NCI-H1105 (cell line): Measurements from ENCODE around the gene MELK.
"Not testable (repeated sequence)": the region's sequence is repeated elsewhere in the genome, so short reads cannot be mapped to it uniquely, and the experiment has no call there.

Experiments
- DNase-seq: peaks from one replicate; lab custom pipeline; 2025; lab: John Stamatoyannopoulos, UW

MELK gene

GRCh38 chr9:36572515-36573418 lies at the start of gene MELK:
Gene MELK (plus strand): TSS chr9:36572895. CDS start chr9:36581682, 8,787 bp downstream.
- DNase-seq: peak; percentile 70

GRCh38 chr9:36530224-36530623 lies 42.5 kb upstream of the MELK start:
- no peak for DNase-seq

- no peak for DNase-seq
These were observed 40.3 kb upstream of the MELK start for GRCh38 chr9:36532353-36532752.

GRCh38 chr9:36533726-36534125 lies 39.0 kb upstream of the MELK start:
- DNase-seq: not testable (repeated sequence)

GRCh38 chr9:36535107-36535506 lies 37.6 kb upstream of the MELK start:
- DNase-seq: no peak

GRCh38 chr9:36537861-36538260 lies 34.8 kb upstream of the MELK start:
- no peak for DNase-seq

GRCh38 chr9:36542355-36542754 lies 30.3 kb upstream of the MELK start:
- DNase-seq: no peak

DNA sequence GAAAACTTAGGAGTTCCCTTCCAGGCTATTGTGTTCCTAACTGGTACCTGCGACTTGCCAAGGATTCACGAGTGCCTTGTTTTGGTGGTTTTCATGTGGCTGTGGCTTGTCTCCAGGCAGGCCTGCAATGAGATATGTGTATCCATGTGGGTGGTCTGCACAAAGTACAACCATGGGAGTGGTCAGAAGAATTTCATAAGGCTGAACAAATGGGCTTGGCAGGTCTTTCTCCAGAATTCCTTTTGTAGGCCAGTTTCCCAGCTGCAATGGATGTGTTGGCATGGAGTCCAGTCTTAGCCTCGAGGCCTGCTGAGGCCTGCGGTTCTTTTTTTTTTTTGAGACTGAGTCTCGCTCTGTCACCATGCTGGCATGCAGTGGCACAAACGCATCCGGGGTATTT lies 28.8 kb upstream of the MELK start:
- no peak for DNase-seq

DNA sequence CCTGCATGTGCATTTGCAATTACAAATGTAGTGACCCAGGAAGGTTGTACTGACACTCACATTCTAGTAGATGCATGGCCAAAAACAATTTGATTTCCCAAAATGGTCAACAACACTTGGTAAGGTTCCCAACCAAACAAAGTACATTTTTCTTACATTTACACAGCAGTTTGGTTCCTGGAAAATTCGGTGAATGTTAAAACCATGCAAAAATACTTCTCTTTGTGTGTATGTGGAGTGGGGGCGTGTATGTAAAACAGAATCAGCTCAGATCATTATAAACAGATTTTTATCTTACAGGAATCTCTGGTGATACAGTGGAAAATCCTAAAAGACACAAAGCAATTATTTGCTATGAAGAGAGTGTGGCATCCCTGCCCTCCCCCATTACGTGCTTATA lies 25.1 kb upstream of the MELK start:
- no peak for DNase-seq

DNA sequence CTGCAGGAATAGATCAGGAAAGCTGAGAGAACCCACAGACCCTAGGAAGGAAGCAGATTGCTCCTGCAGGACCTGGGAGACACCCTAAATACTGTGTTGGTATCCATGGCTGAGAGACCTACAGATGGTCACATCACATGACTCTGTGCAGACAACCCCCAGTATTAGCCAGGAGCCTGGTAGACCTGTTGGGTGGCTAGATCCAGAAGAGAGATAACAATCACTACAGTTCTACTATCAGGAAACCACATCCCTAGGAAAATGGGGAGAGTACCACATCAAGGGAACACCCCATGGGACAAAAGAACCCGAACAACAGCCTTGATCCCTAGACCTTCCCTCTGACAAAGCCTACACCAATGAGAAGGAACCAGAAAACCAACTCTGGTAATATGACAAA lies 24.2 kb upstream of the MELK start:
- DNase-seq: no peak

GRCh38 chr9:36550135-36550534 lies 22.6 kb upstream of the MELK start:
- DNase-seq: no peak

- not testable (repeated sequence) for DNase-seq
These were observed 22.0 kb upstream of the MELK start for GRCh38 chr9:36550631-36551098.

DNA sequence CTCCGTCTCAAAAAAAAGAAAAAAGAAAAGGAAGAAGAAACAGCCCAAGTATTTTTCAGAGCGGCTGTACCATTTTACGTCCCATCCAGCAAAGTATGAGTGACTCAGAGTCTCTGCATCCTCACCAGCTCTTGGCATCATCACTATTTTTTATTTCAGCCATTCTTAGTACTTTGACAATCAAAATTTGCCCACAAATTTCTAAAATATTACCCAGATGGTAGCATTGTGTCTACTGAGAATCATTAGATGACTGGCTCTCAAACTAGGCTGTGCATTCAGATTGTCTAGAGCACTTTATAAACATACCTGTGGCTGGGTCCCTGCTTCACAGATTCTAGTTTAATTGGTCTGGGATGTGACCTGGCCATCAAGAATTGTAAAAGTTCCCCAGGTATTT lies 21.6 kb upstream of the MELK start:
- no peak for DNase-seq

DNA sequence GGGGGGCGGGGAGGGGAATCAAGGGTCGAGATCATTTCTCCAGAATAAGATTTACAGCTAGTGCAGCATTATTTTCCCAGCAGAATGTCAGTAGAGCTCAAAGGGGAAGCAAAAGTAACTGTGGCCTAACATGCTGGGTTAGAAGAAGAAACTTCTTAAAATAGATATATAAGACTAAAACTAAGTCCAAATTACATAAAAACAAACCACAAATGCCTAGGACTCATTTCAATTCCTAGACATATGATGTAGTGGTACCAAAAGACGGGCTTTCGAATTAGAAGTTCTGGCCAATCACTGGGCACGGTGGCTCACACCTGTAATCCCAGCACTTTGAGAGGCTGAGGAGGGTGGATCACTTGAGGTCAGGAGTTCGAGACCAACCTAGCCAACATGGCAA lies 20.8 kb upstream of the MELK start:
- DNase-seq: no peak

DNA sequence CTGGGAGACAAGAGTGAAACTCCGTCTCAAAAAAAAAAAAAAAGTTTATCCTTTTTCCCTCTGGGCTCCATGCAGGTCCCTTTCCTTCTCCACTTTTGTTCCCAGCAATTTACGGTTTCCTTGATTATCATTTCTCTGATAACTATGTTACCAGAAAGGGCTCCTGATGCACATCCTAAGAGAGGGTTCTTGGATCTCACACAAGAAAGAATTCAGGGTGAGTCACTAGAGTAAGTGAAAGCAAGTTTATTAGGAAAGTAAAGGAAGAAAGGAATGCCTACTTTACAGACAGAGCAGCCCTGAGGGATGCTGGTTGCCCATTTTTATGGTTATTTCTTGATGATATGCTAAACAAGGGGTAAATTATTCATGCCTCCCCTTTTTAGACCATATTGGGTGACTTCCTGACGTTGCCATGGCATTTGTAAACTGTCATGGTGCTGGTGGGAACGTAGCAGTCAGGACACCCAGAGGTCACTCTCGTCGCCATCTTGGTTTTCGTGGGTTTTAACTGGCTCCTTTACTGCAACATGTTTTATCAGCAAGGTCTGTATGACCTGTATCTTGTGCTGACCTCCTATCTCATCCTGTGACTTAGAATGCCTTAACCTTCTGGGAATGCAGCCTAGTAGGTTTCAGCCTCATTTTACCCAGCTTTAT lies 13.5 kb upstream of the MELK start:
- DNase-seq: no peak

GRCh38 chr9:36560771-36561170 lies 11.9 kb upstream of the MELK start:
- DNase-seq: no peak

DNA sequence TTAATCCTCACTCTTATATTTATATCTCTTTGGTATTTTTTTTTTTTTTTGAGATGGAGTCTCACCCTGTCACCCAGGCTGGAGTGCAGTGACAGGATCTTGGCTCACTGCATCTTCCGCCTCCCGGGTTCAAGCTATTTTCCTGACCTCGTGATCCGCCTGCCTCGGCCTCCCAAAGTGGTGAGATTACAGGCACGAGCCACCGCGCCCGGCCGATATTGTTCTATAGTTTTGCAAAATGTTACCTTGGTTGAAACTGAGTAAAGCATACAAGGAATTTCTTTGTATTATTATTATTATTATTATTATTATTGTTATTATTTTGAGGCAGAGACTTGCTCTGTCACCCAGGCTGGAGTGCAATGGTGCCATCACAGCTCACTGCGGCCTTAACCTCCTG lies 9.9 kb upstream of the MELK start:
- not testable (repeated sequence) for DNase-seq

- no peak for DNase-seq
These were observed 5.9 kb upstream of the MELK start for GRCh38 chr9:36566813-36567221.

GRCh38 chr9:36568681-36569080 lies 4.0 kb upstream of the MELK start:
- DNase-seq: not testable (repeated sequence)

DNA sequence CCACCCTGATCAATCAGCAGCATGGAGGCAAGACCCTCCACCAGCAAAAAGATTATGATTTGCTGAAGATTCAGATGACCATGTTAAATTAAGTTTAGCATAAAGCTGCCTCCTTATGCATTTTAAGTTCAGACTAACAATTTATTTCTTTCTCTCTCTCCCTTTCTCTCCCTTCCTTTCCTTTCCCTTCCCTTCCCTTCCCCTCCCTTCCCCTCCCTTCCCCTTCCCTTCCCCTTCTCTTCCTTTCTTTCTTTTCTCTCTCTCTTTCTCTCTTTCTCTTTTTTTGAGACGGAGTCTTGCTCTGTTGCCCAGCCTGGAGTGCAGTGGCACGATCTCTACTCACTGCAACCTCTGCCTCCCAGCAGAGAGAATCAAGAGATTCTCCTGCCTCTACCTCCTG lies 1.4 kb upstream of the MELK start:
- DNase-seq: no peak

DNA sequence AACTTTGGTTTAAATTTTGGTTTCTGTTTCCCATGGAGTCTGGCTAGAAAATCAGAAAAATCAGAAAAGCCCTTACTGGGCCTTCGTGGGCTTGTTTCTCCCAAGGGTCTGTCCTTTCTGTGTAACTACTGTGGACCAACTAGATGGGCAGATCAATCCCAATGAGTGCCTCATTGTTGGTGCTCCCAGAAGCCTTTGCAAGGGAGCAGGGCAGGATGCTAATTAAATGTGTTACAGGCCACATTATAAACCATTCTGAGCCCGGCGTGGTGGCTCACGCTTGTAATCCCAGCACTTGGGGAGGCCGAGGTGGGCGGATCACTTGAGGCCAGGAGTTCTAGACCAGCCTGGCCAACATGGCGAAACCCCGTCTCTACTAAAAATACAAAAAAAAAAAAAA lies 1.4 kb downstream of the MELK start:
- not testable (repeated sequence) for DNase-seq

GRCh38 chr9:36575411-36575882 lies 2.8 kb downstream of the MELK start:
- no peak for DNase-seq

- no peak for DNase-seq
These were observed 4.2 kb downstream of the MELK start for GRCh38 chr9:36576866-36577265.
